Measurements from ENCODE around the gene CCL18.

DNA sequence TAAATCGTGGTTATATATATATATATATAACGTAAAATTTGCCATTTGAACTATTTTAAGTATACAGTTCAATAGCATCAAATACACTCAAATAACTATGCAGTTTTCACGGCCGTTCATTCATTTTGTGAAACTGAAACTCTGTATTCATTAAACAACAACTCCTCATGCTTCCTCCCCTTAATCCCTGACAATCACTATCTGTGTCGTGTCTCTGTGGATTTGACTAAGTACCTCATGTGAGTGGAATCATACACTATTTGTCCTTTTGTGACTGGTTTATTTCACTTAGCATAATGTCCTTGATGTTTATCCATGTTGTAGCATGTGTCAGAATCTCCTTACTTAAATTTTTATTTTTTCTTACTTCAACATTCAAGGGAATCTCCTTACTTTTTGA lies 49.1 kb upstream of the CCL18 start:
- TF ChIP-seq, protein P1, sequence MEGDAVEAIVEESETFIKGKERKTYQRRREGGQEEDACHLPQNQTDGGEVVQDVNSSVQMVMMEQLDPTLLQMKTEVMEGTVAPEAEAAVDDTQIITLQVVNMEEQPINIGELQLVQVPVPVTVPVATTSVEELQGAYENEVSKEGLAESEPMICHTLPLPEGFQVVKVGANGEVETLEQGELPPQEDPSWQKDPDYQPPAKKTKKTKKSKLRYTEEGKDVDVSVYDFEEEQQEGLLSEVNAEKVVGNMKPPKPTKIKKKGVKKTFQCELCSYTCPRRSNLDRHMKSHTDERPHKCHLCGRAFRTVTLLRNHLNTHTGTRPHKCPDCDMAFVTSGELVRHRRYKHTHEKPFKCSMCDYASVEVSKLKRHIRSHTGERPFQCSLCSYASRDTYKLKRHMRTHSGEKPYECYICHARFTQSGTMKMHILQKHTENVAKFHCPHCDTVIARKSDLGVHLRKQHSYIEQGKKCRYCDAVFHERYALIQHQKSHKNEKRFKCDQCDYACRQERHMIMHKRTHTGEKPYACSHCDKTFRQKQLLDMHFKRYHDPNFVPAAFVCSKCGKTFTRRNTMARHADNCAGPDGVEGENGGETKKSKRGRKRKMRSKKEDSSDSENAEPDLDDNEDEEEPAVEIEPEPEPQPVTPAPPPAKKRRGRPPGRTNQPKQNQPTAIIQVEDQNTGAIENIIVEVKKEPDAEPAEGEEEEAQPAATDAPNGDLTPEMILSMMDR (IDR thresholded peaks at IDR 0.05): no peak
- TF ChIP-seq POLR2A (IDR thresholded peaks at IDR 0.05): no peak
